Panc1 (cell line): ENCODE data around the gene PYHIN1. TPM values are rescaled to one million over a fixed set of nuclear protein-coding genes. Genes with fewer than 3 reads are reported as not detected.

ENCODE experiments used
- ATAC-seq: fragments of 200-7000 bp; cut with Tn5 transposase; 2 replicates; pipeline ENCODE4 v1.9.1; 2020; ENCODE audit warnings: mild to moderate bottlenecking, moderate library complexity
- BruUV-seq: library from RNA; stranded (reverse); fragments of 400-500 nt; replicated peaks from 2 replicates; lab custom pipeline; 2021; lab: Mats Ljungman, UMichigan
- CTCF ChIA-PET: fragments of 300-600 bp; sonication (Branson Sonifier 250); formaldehyde crosslinking; loops from one replicate; lab custom pipeline; 2022; ENCODE audit warnings: antibody characterized with exemption; lab: Charles Lee
- POLR2A ChIA-PET: fragments of 300-600 bp; sonication (Branson Sonifier 250); formaldehyde crosslinking; loops from one replicate; lab custom pipeline; 2022; ENCODE audit warnings: antibody characterized with exemption; lab: Charles Lee
- DNase-seq: peaks from one replicate; pipeline ENCODE4 v3.0.0-alpha.2; 2010; ENCODE audit warnings: low read depth, low spot score
- H3K27ac ChIP-seq: 2 replicates; pipeline ENCODE4 v1.5.1; 2011; ENCODE audit warnings: mild to moderate bottlenecking, low read length, inconsistent platforms
- H3K27me3 ChIP-seq: fragments of 200-500 bp; sonication (Bioruptor generic); 2 replicates; pipeline ENCODE4 v1.6.0; 2014; ENCODE audit warnings: low read length, inconsistent platforms; ENCODE audit not compliant: control insufficient read depth, insufficient read depth
- H3K36me3 ChIP-seq: fragments of 200-500 bp; sonication (Bioruptor generic); 2 replicates; pipeline ENCODE4 v1.5.1; 2014; ENCODE audit warnings: inconsistent platforms, mild to moderate bottlenecking, low read length, moderate library complexity; ENCODE audit not compliant: control insufficient read depth, insufficient read depth
- H3K4me1 ChIP-seq: 2 replicates; pipeline ENCODE4 v1.5.1; 2011; ENCODE audit warnings: inconsistent platforms, mild to moderate bottlenecking, low read length, moderate library complexity; ENCODE audit not compliant: control insufficient read depth, insufficient read depth
- H3K4me3 ChIP-seq, 2 experiments: 2 replicates each; pipeline ENCODE4 v1.5.1; 2011 to 2012; ENCODE audit warnings: low read depth in 2 of 2, low read length in 2 of 2, mild to moderate bottlenecking in 2 of 2, inconsistent platforms in 1 of 2, moderate library complexity in 1 of 2
- H3K9me3 ChIP-seq: fragments of 200-500 bp; sonication (Bioruptor generic); 2 replicates; pipeline ENCODE4 v1.5.1; 2014; ENCODE audit warnings: low read depth, mild to moderate bottlenecking, inconsistent platforms, low read length, moderate library complexity; ENCODE audit not compliant: control insufficient read depth, insufficient read depth
- CTCF ChIP-seq: fragments of 450-650 bp; IDR thresholded peaks from 2 replicates; pipeline ENCODE4 v1.5.1; 2017; ENCODE audit warnings: mild to moderate bottlenecking
- POLR2AphosphoS5 ChIP-seq: IDR thresholded peaks from 2 replicates; pipeline ENCODE4 v1.6.1; 2012; ENCODE audit warnings: mild to moderate bottlenecking, low read depth, low read length, moderate library complexity
- REST ChIP-seq, 2 experiments: IDR thresholded peaks; 2 replicates each; pipeline ENCODE4 v1.6.1; 2011 to 2012; ENCODE audit warnings: low read depth in 2 of 2, control low read depth in 1 of 2, low read length in 1 of 2, mild to moderate bottlenecking in 1 of 2, moderate library complexity in 1 of 2; ENCODE audit not compliant: insufficient read depth in 1 of 2
- SIN3A ChIP-seq: IDR thresholded peaks from 2 replicates; pipeline ENCODE4 v1.6.1; 2012; ENCODE audit warnings: low read depth, mild to moderate bottlenecking, low read length, moderate library complexity, borderline replicate concordance; ENCODE audit not compliant: insufficient read depth
- TCF7L2 ChIP-seq: IDR thresholded peaks from 2 replicates; pipeline ENCODE4 v1.6.1; 2011; ENCODE audit warnings: mild to moderate bottlenecking, low read depth, low read length, inconsistent platforms
- in situ Hi-C: cut with HindIII; loops from 2 replicates; pipeline ENCODE4 v1.10.0; 2016; ENCODE audit warnings: low sequenced_read_pairs, low pct_unique_long_range_greater_than_20kb
- intact Hi-C: fragments of 100-400 bp; cut with micrococcal nuclease; formaldehyde crosslinking; loops from one replicate; pipeline ENCODE4 v1.10.0; 2022; ENCODE audit not compliant: unreplicated experiment
- total RNA-seq: library from RNA; stranded (reverse); gene quantifications from one replicate; pipeline ENCODE4 v1.2.1, GENCODE V29; 2021; ENCODE audit not compliant: unreplicated experiment

The PYHIN1 gene
- total RNA-seq, 1 experiment from 2014 or later, result not detected

GRCh38 chr1:158998781-158999161 lies 67.4 kb downstream of the PYHIN1 start:
- H3K4me1 ChIP-seq, result no peaks in the 10 kb centered on the region
- no peak overlapping the region for H3K27ac ChIP-seq
- no peaks in the 10 kb centered on the region for H3K9me3 ChIP-seq
- DNase-seq (peak; percentile 58), ATAC-seq (peak; percentile 62; the same call in 1 of the 2 replicates)
- H3K4me3 ChIP-seq, result peak overlapping the region; percentile 26 to 39
- no peaks in the 10 kb centered on the region for H3K36me3 ChIP-seq
- intact Hi-C loops, result loop anchor here (10.0 kb wide), 2 partner anchors 334 to 1034 kb away; no protein-coding TSS in a partner anchor
- ChIA-PET CTCF (interaction anchor here (0.6 to 0.9 kb wide), 2 partner anchors 859 to 891 kb away, joined by 3 to 7 read pairs; no protein-coding TSS in a partner anchor), POLR2A (no interaction called here)
- no TSS peak for BruUV-seq
- TF ChIP-seq TCF7L2 (no peak), CTCF (peak; percentile 81), SIN3A (no peak)
- in situ Hi-C loops, result no loop called here
- peaks cover 7% of the 10 kb centered on the region for H3K27me3 ChIP-seq

GRCh38 chr1:158999316-159000069 lies 68.1 kb downstream of the PYHIN1 start:
- H3K27me3 ChIP-seq, result peaks cover 7% of the 10 kb centered on the region
- H3K4me3 ChIP-seq, result peak overlapping the region; percentile 26 to 39; a peak in 3 of 4 replicates
- ChIA-PET POLR2A (no interaction called here), CTCF (no interaction called here)
- H3K9me3 ChIP-seq, result no peaks in the 10 kb centered on the region
- H3K4me1 ChIP-seq, result no peaks in the 10 kb centered on the region
- intact Hi-C loops (loop anchor here (10.0 kb wide), 2 partner anchors 335 to 1035 kb away; no protein-coding TSS in a partner anchor), in situ Hi-C loops (no loop called here)
- BruUV-seq, result no TSS peak
- H3K27ac ChIP-seq, result no peak overlapping the region
- ATAC-seq, result no peak
- no peak for TF ChIP-seq SIN3A
- no peak for TF ChIP-seq CTCF
- TF ChIP-seq TCF7L2, result no peak
- no peak for TF ChIP-seq POLR2AphosphoS5
- no peak for DNase-seq
- no peaks in the 10 kb centered on the region for H3K36me3 ChIP-seq

GRCh38 chr1:159000070-159000409 lies 68.7 kb downstream of the PYHIN1 start:
- BruUV-seq, result no TSS peak
- no peak for ATAC-seq
- peak overlapping the region in 1 of 2 experiments; percentile 23; a peak in 2 of 4 replicates for H3K4me3 ChIP-seq
- intact Hi-C loops, result no loop called here
- H3K36me3 ChIP-seq, result no peaks in the 10 kb centered on the region
- no peaks in the 10 kb centered on the region for H3K9me3 ChIP-seq
- TF ChIP-seq TCF7L2 (no peak), CTCF (no peak), REST (IDR thresholded peaks at IDR 0.05; ENCODE audit: insufficient read depth in 1 of 2, low read depth in 2 of 2, low read length in 1 of 2) (no peak), POLR2AphosphoS5 (no peak), SIN3A (no peak)
- no peak overlapping the region for H3K27ac ChIP-seq
- in situ Hi-C loops, result no loop called here
- POLR2A ChIA-PET, result no interaction called here
- CTCF ChIA-PET, result no interaction called here
- H3K4me1 ChIP-seq, result no peaks in the 10 kb centered on the region
- H3K27me3 ChIP-seq, result peaks cover 7% of the 10 kb centered on the region
- DNase-seq, result no peak
